OCI-LY3 (cell line): ENCODE measurements around the gene GTF3C5.

Source experiments
- H2AFZ ChIP-seq: fragments of 200-600, 300-600 bp; shearing (Covaris generic); 2 replicates; pipeline ENCODE4 v1.6.0; 2014; ENCODE audit warnings: antibody characterized with exemption, low read depth, low read length
- H3K27ac ChIP-seq: fragments of 200-600, 300-600 bp; sonication (generic); 2 replicates; pipeline ENCODE4 v1.5.1; 2014; ENCODE audit warnings: mild to moderate bottlenecking, low read length, moderate library complexity, mixed read lengths
- H3K27me3 ChIP-seq: fragments of 200-600, 300-600 bp; sonication (generic); 2 replicates; pipeline ENCODE4 v1.6.1; 2014; ENCODE audit warnings: low read depth, low read length, mixed read lengths
- H3K36me3 ChIP-seq: fragments of 200-600, 300-600 bp; sonication (generic); replicated peaks from 2 replicates; pipeline ENCODE3; 2014; ENCODE audit warnings: low read depth, low read length, mixed read lengths
- H3K4me1 ChIP-seq: fragments of 300-600, 200-600 bp; sonication (generic); 2 replicates; pipeline ENCODE4 v1.6.1; 2014; ENCODE audit warnings: low read length, mixed read lengths
- H3K4me2 ChIP-seq: fragments of 200-600, 300-600 bp; sonication (generic); 2 replicates; pipeline ENCODE4 v1.6.1; 2014; ENCODE audit warnings: low read length, mixed read lengths
- H3K4me3 ChIP-seq: fragments of 300-600, 200-600 bp; sonication (generic); 2 replicates; pipeline ENCODE4 v1.5.1; 2014; ENCODE audit warnings: antibody characterized with exemption, mild to moderate bottlenecking, low read length, moderate library complexity
- H3K79me2 ChIP-seq: fragments of 300-600, 200-600 bp; shearing (Covaris generic); 2 replicates; pipeline ENCODE4 v1.6.1; 2014; ENCODE audit warnings: mild to moderate bottlenecking, low read length, mixed read lengths
- H3K9ac ChIP-seq: fragments of 300-600, 200-600 bp; shearing (Covaris generic); 2 replicates; pipeline ENCODE4 v1.6.0; 2014; ENCODE audit warnings: mild to moderate bottlenecking, low read length, moderate library complexity
- H3K9me3 ChIP-seq: fragments of 200-600, 300-600 bp; shearing (Covaris generic); 2 replicates; pipeline ENCODE4 v1.6.1; 2014; ENCODE audit warnings: low read length, mixed read lengths; ENCODE audit not compliant: insufficient read depth
- H4K20me1 ChIP-seq: fragments of 200-600, 300-600 bp; sonication (generic); 2 replicates; pipeline ENCODE4 v1.6.1; 2016; ENCODE audit warnings: low read length, mixed read lengths; ENCODE audit not compliant: insufficient read depth
- EZH2phosphoT487 ChIP-seq: fragments of 200-600 bp; shearing (Covaris generic); IDR thresholded peaks from 2 replicates; pipeline ENCODE4 v1.6.1; 2018; ENCODE audit warnings: antibody characterized with exemption, mixed run types, low read depth
- TF ChIP-seq, protein P1 (sequence below): fragments of 200-600, 300-600 bp; sonication (generic); IDR thresholded peaks from 2 replicates; pipeline ENCODE4 v1.5.1; 2014; ENCODE audit warnings: antibody characterized with exemption, low read length, low read depth

Gene GTF3C5

DNA sequence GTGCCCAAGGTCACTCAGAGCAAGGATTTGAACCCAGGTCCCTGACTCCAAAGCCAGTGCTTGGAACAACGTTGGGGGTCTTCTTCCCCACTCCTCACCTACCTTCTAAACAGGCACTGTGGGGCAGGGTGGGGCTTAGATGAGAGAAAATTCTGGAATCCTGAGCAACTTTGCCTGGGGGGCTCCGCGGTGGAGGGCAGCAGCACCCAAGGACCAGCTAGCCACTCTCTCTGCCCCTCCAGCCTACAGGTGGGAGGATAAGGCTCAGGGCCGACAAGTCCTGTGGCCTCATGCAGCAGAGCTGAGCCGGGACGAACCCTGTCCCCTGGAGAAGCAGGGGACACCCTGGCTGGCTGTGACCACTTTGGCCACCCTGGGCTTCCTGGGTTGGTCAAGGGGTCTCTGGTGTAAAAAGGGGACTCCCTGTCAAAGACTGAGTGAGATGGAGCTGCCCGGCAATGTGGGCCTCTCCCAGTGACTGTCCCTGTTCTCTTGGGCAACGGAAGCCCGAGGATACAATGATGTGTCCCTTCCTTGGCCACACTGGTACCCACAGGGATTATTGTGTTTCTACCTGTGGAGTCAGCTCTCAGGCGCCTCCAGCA lies 57.5 kb downstream of the GTF3C5 start:
- Histone ChIP-seq H3K27ac (no peak overlapping the region), H3K36me3 (no peaks in the 10 kb centered on the region), H3K79me2 (no peaks in the 10 kb centered on the region), H3K27me3 (no peaks in the 10 kb centered on the region), H3K4me3 (no peak overlapping the region), H2AFZ (no peak overlapping the region), H3K9ac (no peak overlapping the region), H3K4me1 (no peaks in the 10 kb centered on the region), H3K9me3 (no peaks in the 10 kb centered on the region), H4K20me1 (no peaks in the 10 kb centered on the region), H3K4me2 (no peak overlapping the region)
- TF ChIP-seq, protein P1, sequence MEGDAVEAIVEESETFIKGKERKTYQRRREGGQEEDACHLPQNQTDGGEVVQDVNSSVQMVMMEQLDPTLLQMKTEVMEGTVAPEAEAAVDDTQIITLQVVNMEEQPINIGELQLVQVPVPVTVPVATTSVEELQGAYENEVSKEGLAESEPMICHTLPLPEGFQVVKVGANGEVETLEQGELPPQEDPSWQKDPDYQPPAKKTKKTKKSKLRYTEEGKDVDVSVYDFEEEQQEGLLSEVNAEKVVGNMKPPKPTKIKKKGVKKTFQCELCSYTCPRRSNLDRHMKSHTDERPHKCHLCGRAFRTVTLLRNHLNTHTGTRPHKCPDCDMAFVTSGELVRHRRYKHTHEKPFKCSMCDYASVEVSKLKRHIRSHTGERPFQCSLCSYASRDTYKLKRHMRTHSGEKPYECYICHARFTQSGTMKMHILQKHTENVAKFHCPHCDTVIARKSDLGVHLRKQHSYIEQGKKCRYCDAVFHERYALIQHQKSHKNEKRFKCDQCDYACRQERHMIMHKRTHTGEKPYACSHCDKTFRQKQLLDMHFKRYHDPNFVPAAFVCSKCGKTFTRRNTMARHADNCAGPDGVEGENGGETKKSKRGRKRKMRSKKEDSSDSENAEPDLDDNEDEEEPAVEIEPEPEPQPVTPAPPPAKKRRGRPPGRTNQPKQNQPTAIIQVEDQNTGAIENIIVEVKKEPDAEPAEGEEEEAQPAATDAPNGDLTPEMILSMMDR, result no peak
- TF ChIP-seq EZH2phosphoT487, result no peak

DNA sequence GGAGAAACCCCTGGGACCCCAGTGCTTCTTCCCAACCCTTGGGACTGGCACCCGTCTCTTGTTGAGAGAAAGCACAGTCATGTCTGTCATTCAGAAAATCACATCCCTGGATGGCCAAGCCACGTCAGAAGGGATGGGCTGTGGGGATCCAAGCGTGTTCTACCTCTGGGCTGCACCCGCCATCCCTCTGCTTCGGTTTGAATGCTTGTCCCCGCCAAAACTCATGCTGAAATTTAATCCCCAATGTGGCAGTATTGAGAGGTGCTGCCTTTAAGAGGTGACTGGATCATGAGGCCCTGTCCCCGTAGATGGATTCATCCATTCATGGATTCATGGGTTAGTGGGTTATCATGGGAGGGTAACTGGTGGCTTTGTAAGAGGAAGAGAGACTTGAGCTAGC lies 58.0 kb downstream of the GTF3C5 start:
- H3K27me3 ChIP-seq, result no peaks in the 10 kb centered on the region
- H3K79me2 ChIP-seq, result no peaks in the 10 kb centered on the region
- no peaks in the 10 kb centered on the region for H3K9me3 ChIP-seq
- no peak for TF ChIP-seq EZH2phosphoT487
- TF ChIP-seq, protein P1, result no peak
- no peak overlapping the region for H3K4me2 ChIP-seq
- no peak overlapping the region for H3K4me3 ChIP-seq
- H3K9ac ChIP-seq, result no peak overlapping the region
- no peak overlapping the region for H3K27ac ChIP-seq
- no peak overlapping the region for H2AFZ ChIP-seq
- no peaks in the 10 kb centered on the region for H4K20me1 ChIP-seq
- H3K4me1 ChIP-seq, result no peaks in the 10 kb centered on the region
- H3K36me3 ChIP-seq, result no peaks in the 10 kb centered on the region

DNA sequence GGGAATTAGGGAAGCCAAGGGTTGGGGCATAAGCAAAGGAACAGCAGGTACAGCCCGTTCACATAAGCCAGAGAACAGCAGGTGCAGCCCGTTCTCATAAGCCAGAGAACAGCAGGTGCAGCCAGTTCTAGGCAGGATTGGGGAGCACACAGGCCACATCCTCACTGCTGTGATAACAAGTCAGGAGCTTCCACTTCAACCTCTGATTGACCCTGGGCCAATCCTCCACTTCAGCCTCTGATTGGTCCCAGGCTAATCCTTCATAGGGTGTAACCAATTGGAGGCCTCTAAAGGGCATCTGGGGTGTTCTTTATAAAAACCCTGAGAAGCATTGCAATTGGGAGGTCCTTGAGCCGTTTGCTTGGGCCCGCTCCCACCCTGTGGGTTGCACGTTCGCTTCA lies 58.5 kb downstream of the GTF3C5 start:
- no peaks in the 10 kb centered on the region for H4K20me1 ChIP-seq
- H2AFZ ChIP-seq, result no peak overlapping the region
- TF ChIP-seq EZH2phosphoT487, result no peak
- TF ChIP-seq, protein P1, result no peak
- no peaks in the 10 kb centered on the region for H3K36me3 ChIP-seq
- no peak overlapping the region for H3K9ac ChIP-seq
- H3K4me3 ChIP-seq, result no peak overlapping the region
- H3K27me3 ChIP-seq, result no peaks in the 10 kb centered on the region
- H3K79me2 ChIP-seq, result no peaks in the 10 kb centered on the region
- H3K27ac ChIP-seq, result no peak overlapping the region
- no peak overlapping the region for H3K4me2 ChIP-seq
- H3K4me1 ChIP-seq, result no peaks in the 10 kb centered on the region
- no peaks in the 10 kb centered on the region for H3K9me3 ChIP-seq

DNA sequence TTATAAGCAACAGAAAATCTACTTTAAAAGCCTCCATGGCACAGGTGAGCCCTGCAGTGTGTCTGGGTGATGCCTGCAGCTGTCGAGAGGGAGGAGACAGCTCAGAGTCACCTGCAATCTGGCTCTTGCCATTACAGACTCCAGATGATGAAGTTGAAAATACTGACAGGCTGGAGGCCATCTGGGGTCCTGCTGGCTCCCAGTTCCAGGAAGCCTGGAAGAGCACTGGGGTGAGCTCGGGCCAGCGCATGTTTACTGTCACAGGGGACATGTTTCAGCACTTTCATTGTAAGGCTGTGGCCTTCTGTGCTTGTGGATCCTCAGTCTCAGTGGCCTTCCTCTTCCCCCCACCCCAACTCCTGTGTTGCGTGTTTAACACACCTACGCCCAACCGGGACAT lies 59.4 kb downstream of the GTF3C5 start:
- no peaks in the 10 kb centered on the region for H4K20me1 ChIP-seq
- H3K27ac ChIP-seq, result no peak overlapping the region
- H3K9ac ChIP-seq, result no peak overlapping the region
- no peaks in the 10 kb centered on the region for H3K27me3 ChIP-seq
- H3K79me2 ChIP-seq, result no peaks in the 10 kb centered on the region
- H3K9me3 ChIP-seq, result no peaks in the 10 kb centered on the region
- peaks cover under 1% of the 10 kb centered on the region for H3K36me3 ChIP-seq
- H3K4me1 ChIP-seq, result no peaks in the 10 kb centered on the region
- TF ChIP-seq EZH2phosphoT487, result no peak
- no peak overlapping the region for H2AFZ ChIP-seq
- no peak overlapping the region for H3K4me3 ChIP-seq
- H3K4me2 ChIP-seq, result no peak overlapping the region
